Measurements from ENCODE around the gene ANKRD13D.

DNA sequence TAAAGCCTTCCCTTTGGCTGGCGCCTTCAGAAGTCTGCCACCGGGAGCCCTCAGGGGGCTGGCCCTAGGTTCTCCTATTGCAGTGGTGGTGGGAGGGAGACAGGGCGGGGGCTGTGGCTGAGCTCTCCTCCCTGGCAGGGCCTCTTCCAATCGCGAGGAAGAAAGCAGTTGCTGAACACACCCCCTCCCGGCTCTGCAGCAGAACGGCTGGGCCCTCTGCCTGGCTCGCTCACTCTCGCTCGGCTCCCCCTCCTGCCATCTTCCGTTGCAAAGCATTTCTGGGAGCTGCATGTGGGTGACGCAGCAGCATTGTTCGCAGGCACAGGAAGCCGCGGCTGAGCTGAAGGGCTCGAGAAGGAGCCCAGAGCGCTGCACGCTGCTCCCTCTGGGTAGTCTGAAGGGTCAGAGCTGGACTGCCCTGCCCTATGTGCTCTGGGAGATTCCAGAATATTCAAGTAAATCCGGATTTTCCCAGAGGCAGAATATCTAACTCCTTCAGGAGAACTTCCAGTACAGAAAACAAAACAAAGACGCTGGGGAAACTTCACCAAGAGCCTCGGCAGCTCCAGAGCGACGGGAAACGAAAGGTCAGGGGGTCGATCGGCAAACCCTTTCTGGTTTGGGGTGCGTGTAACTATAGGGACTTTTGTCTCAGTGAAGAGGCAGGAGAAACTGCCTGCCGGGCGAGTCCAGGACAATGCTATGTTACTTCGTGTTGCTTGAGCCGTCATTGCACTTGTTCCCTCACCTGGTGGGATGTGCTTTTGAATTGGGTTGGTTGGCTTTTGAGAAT lies 49.1 kb upstream of the ANKRD13D start:
- TF ChIP-seq, protein P1, sequence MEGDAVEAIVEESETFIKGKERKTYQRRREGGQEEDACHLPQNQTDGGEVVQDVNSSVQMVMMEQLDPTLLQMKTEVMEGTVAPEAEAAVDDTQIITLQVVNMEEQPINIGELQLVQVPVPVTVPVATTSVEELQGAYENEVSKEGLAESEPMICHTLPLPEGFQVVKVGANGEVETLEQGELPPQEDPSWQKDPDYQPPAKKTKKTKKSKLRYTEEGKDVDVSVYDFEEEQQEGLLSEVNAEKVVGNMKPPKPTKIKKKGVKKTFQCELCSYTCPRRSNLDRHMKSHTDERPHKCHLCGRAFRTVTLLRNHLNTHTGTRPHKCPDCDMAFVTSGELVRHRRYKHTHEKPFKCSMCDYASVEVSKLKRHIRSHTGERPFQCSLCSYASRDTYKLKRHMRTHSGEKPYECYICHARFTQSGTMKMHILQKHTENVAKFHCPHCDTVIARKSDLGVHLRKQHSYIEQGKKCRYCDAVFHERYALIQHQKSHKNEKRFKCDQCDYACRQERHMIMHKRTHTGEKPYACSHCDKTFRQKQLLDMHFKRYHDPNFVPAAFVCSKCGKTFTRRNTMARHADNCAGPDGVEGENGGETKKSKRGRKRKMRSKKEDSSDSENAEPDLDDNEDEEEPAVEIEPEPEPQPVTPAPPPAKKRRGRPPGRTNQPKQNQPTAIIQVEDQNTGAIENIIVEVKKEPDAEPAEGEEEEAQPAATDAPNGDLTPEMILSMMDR (IDR thresholded peaks at IDR 0.05) = no peak
- no peak for TF ChIP-seq ZFX (IDR thresholded peaks at IDR 0.05; ENCODE audit: borderline replicate concordance)
